CD4-positive, alpha-beta T cell treated with Interferon alpha-2 for 1 hour (primary cell): ENCODE data around the gene GDF15.
"Not testable (repeated sequence)": the region's sequence is repeated elsewhere in the genome, so short reads cannot be mapped to it uniquely, and the experiment has no call there.

ENCODE experiments used
- DNase-seq, 2 donors: peaks; one replicate each; pipeline ENCODE4 v3.0.0-alpha.2; 2020 to 2022

Gene GDF15

GRCh38 chr19:18385675-18386542 is at the start of gene GDF15:
Gene GDF15, plus strand, starts transcription at chr19:18386158. Its CDS starts 32 bp downstream, at chr19:18386190.
- no peak for DNase-seq

- DNase-seq = no peak
These were observed 47.4 kb upstream of the GDF15 start for GRCh38 chr19:18338541-18338940.

- DNase-seq = no peak
These were observed 46.2 kb upstream of the GDF15 start for GRCh38 chr19:18339723-18340122.

GRCh38 chr19:18340190-18340989 is 45.6 kb upstream of the GDF15 start, which contains the start of gene PGPEP1:
Gene PGPEP1, plus strand, starts transcription at chr19:18340598. Its CDS starts 84 bp downstream, at chr19:18340682.
- peak; percentile 30 to 70 for DNase-seq

- DNase-seq = peak; percentile 65 to 70
These were observed 44.7 kb upstream of the GDF15 start for GRCh38 chr19:18340990-18341868.

GRCh38 chr19:18342090-18342632 is 43.8 kb upstream of the GDF15 start:
- no peak for DNase-seq

- DNase-seq = no peak
These were observed 41.4 kb upstream of the GDF15 start for GRCh38 chr19:18344582-18344950.

GRCh38 chr19:18345296-18345695 is 40.7 kb upstream of the GDF15 start:
- no peak for DNase-seq

GRCh38 chr19:18346091-18346490 is 39.9 kb upstream of the GDF15 start:
- no peak for DNase-seq

GRCh38 chr19:18348171-18348570 is 37.8 kb upstream of the GDF15 start:
- DNase-seq = no peak

GRCh38 chr19:18348818-18349339 is 37.1 kb upstream of the GDF15 start:
- not testable (repeated sequence) for DNase-seq

GRCh38 chr19:18349524-18350128 is 36.3 kb upstream of the GDF15 start:
- peak; percentile 23 to 25 for DNase-seq

- DNase-seq = no peak
These were observed 35.5 kb upstream of the GDF15 start for GRCh38 chr19:18350490-18350889.

- DNase-seq = no peak
These were observed 34.4 kb upstream of the GDF15 start for GRCh38 chr19:18351544-18351943.

- no peak for DNase-seq
These were observed 32.5 kb upstream of the GDF15 start for GRCh38 chr19:18353378-18354005.

- DNase-seq = not testable (repeated sequence)
These were observed 31.2 kb upstream of the GDF15 start for GRCh38 chr19:18354743-18355142.

GRCh38 chr19:18357041-18357440 is 28.9 kb upstream of the GDF15 start:
- DNase-seq = no peak

- DNase-seq = no peak
These were observed 24.3 kb upstream of the GDF15 start for GRCh38 chr19:18361646-18362045.

- no peak for DNase-seq
These were observed 22.9 kb upstream of the GDF15 start for GRCh38 chr19:18362934-18363542.

- no peak for DNase-seq
These were observed 22.2 kb upstream of the GDF15 start for GRCh38 chr19:18363787-18364186.
